GM18870 (cell line): ENCODE results near the gene EED.

Experiments
- ATAC-seq: cut with Tn5 transposase; IDR thresholded peaks from one replicate; pipeline ENCODE4 v1.9.1; 2021; ENCODE audit warnings: moderate library complexity; ENCODE audit not compliant: unreplicated experiment

EED gene

GRCh38 chr11:86246293-86246675 is 1.7 kb downstream of the EED start:
- ATAC-seq = no peak

GRCh38 chr11:86247608-86248007 is 3.1 kb downstream of the EED start:
- ATAC-seq = no peak

DNA sequence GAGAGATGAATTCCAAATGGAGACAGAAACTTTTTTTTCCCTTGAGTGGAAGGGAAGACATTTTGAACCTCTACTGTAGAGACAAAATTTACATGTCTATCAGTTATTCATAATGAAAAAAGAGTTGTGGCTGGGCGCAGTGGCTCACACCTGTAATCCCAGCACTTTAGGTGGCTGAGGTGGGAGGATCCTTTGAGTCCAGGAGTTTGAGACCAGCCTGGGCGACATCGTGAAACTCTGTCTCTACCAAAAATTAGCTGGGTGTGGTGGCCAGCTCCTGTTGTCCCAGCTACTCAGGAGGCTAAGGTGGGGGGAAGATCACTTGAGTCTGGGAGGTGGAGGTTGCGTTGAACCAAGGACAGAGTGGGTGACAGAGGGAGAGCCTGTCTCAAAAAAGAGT is 4.1 kb downstream of the EED start:
- no peak for ATAC-seq

GRCh38 chr11:86249307-86250098 is 5.0 kb downstream of the EED start:
- no peak for ATAC-seq

DNA sequence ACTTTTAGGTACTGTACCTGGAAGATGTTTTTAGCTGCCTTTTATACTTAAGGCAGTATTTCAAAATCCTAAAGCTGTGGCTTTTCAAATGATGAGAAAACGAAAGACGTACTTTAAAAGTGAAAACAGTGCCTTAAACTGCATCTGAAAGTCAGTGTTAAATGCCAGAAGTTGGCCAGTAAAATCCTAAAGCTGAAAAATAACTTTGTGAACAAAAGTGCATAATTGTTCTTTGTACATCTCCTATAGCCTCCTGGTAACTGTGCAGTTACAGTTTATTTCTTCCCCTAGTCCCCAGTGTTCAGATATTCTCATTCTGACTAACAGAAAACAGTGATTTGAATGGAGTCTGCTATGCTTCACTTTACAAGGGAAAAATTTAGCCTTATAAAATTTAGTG is 6.8 kb downstream of the EED start:
- no peak for ATAC-seq

GRCh38 chr11:86255896-86256295 is 11.3 kb downstream of the EED start:
- peak; percentile 91 for ATAC-seq

DNA sequence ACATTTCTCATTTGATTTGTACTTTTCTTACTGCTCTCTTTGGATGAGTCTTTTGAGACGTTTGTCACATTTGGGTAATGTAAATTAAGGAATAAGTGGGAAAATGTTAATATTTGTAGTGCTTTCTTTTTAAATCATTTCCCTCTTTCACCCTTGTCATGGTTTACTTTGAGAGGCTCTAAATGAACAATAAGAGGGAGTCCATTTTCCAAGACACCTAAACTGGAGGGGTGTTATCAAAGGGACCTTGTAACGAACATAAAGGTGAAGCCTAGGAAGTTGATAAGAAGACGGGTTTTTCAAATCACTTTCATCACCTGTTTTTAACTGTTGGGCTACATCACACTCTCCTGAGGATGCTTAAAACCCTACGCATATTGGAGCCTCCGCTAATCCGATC is 12.1 kb downstream of the EED start:
- no peak for ATAC-seq

GRCh38 chr11:86257446-86257845 is 12.9 kb downstream of the EED start:
- no peak for ATAC-seq

GRCh38 chr11:86259730-86260129 is 15.2 kb downstream of the EED start:
- no peak for ATAC-seq

DNA sequence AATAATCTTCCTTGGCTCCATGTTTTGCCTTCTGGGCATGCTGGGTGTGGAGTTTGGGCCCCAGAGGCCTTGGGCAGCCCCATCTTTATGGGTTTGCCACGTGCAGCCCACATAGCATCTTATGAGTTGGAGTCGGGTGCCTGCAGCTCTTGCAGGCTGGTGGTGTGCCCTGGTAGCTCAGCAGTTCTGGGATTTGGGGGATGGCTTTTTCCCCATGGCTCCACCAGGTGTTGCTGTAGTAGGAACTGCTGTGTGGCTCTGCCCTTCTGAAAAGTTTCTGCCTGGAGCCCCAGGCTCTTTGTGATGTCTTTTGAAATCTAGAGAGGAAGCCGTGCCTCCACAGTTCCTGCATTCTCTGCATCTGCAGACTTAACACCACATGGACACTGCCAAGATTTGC is 16.8 kb downstream of the EED start:
- no peak for ATAC-seq

DNA sequence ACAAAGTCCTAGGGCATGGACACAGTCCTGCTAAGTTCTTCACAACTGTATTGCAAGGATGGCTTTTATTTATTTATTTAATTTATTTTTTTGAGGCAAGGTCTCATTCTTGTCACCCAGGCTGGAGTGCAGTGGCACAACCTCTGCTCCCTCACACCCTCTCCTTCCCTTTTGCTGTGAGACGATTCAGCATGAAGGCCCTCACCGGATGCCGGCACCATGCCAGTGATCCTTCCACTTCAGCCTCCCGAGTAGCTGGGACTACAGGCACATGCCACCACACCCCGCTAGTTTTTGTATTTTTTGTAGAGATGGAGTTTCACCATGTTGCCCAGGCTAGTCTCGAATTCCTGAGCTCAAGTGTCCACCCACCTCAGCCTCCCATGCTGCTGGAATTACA is 17.8 kb downstream of the EED start:
- ATAC-seq = no peak

GRCh38 chr11:86264649-86265048 is 20.1 kb downstream of the EED start:
- no peak for ATAC-seq

DNA sequence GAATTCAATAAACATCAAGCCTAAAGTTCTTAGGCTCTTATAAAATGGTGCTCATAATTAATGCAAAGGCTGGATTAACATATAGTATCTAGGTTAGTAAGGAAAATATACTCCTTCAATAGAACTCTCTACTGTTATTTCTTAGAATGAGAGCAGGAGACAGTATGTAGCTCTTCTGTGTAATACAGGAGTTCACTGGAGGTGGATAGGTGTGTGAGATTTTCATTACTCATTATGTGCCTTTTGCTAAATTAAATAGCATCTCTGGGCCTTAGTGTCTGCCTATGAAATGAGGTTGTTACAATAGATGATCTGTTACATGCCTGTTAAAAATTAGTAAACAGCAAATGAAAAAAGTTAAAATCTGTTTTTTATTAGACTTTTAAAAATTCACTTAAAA is 20.6 kb downstream of the EED start:
- ATAC-seq = no peak

GRCh38 chr11:86269645-86270044 is 25.1 kb downstream of the EED start:
- ATAC-seq = no peak

- ATAC-seq = no peak
Observed at GRCh38 chr11:86274503-86274902, 29.9 kb downstream of the EED start.

DNA sequence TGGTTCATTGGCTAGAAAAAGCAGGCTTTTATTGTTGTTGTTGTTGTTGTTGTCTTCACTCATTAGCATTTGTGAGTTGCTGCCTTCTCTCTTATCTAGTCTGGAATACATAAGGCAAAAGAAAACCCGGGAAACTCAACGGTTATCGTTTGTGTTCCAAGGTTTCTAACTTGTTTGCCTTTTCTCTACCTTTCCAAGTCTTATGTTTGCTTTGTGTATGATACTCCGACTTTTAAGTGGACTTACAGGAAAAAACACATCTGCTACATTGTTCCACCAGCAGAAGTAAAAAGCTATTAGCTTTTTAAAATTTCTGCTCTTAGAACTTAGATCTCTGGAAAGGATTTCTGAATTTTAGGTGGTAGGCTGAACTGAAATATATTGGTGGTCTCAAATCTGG is 30.4 kb downstream of the EED start:
- no peak for ATAC-seq

DNA sequence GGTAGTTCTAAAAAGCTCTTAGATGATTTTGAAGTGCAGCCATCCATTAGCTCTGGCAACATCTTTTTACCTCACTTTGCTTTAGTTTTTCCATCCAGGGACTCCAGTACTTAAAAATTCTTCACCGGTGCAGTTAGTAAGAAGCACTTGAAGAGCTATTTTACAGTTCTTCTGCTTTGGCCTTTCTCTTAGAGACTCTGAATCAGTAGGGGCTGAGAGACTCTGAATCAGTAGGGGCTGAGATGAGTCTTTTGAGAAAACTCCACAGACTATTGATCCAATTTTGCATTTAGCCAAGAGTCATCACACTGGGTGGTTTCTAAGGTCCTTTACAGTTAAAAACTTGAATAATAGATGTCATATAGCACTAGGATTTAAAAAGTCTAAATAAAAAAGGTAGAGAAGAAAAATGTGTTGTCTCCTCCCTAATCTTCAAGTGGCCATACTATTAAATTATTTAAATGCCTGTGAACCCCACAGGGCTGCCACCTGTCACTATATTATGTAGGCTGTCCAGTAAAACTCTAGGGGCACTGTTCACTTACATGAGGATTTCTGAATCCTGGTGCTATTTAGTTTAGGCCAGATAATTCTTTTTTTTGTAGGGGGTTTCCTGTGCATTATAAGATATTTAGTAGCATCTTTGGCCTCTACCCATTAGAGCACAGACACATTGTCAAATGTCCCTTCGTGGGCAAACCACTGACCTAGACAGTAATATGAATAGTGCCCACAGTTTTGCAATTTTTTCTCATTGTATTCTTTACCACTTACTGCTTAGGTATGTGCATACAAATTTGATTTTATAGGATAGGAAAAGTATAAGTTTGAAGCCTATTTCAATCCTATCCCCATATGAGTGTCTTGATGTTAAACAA is 31.2 kb downstream of the EED start:
- no peak for ATAC-seq

DNA sequence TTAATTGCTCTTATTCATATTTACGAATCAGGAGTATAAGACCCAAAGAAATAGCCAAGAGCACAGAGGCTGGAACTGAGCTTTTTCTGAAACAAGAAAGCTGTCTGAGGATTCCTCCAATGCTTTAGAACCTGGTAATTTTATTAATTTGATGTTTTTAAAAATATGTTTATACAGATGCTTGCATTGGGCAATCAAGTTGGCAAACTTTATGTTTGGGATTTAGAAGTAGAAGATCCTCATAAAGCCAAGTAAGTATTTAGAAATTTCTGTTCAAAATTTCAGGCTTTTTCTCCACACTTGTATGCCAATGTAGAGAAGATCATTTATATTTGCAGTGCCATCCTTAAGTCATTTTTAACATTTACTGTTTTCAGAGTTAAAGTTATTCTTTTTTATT is 33.2 kb downstream of the EED start:
- no peak for ATAC-seq

DNA sequence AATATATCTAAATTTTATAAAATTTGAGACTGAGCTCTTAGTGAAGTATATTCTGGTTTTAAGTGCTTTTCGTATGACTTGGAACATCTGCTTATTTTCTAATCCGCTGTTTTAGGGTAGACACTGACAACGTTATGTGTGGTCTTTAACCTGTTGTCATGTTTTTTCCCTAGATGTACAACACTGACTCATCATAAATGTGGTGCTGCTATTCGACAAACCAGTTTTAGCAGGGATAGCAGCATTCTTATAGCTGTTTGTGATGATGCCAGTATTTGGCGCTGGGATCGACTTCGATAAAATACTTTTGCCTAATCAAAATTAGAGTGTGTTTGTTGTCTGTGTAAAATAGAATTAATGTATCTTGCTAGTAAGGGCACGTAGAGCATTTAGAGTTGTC is 33.7 kb downstream of the EED start:
- ATAC-seq = no peak

GRCh38 chr11:86279747-86280146 is 35.2 kb downstream of the EED start:
- no peak for ATAC-seq

- no peak for ATAC-seq
Observed at GRCh38 chr11:86287468-86287796, 42.9 kb downstream of the EED start.

GRCh38 chr11:86288776-86289507 is 44.4 kb downstream of the EED start:
- ATAC-seq = no peak
